ENCODE data around the gene GDF9.

GDF9 gene

GRCh38 chr5:132866342-132867045 lies at the start of gene GDF9, which contains the start of gene UQCRQ:
GDF9 (minus strand) TSS chr5:132866469; CDS start chr5:132864533, 1,936 bp downstream.
UQCRQ (plus strand) TSS chr5:132866642; CDS start chr5:132866882, 240 bp downstream.
- DNase-seq, result peak; percentile 90

DNA sequence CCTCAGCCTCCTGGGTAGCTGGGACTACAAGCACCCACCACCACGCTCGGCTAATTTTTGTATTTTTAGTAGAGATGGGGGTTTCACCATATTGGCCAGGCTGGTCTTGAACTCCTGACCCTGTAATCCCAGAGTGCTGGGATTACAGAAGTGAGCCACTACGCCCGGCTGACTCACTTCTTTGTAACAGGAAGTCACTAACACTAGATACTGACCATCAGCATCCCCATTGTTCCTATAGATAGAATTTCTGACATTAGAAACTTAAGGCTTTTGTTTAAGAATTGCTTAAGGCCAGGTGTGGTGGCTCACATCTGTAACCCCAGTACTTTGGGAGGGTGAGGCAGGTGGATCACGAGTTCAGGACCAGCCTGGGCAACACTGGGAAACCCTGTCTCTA lies 49.4 kb upstream of the GDF9 start:
- DNase-seq, result no peak

GRCh38 chr5:132909702-132910101 lies 43.4 kb upstream of the GDF9 start:
- no peak for DNase-seq

GRCh38 chr5:132907161-132907560 lies 40.9 kb upstream of the GDF9 start:
- no peak for DNase-seq

DNA sequence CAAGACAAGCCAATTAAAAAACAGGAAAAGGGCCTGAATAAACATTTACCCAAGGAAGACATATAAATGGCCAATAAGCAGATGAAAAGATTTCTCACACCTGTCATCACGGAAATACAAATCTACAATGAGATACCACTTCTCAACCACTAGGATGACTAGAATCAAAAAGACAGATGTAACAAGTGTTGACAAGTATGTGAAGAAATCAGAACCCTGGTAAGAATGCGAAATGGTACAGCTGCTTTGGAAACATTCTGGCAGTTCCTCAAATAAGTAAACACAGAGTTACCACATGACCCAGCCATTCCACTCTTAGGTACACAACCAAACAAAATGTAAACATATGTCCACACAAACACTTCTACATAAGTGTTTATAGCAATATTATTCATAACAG lies 39.7 kb upstream of the GDF9 start:
- DNase-seq, result no peak

GRCh38 chr5:132901730-132902129 lies 35.5 kb upstream of the GDF9 start:
- no peak for DNase-seq

DNA sequence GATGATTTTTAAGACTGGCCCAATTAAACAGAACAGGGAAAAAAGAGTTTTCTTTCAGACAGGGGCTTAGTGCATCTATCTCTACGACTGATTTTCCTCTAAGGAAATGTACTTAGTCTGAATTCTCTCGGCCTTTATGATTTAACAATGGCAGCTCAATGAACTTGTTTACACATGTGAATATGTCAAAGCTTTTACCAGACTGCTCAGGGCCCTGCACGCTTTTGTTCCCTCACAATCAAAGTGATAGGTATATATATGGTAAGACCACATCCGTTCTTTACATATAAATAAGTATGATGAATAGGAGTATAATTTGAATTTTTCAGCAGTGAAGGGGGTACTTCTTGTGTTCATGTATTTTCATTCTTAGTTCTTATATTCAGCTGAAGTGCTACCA lies 34.8 kb upstream of the GDF9 start:
- no peak for DNase-seq

- no peak for DNase-seq
These were observed 31.8 kb upstream of the GDF9 start for GRCh38 chr5:132898094-132898493.

- DNase-seq, result no peak
These were observed 30.4 kb upstream of the GDF9 start for GRCh38 chr5:132896685-132897084.

GRCh38 chr5:132895719-132896305 lies 29.5 kb upstream of the GDF9 start:
- no peak for DNase-seq

GRCh38 chr5:132890817-132891216 lies 24.5 kb upstream of the GDF9 start:
- DNase-seq, result no peak

GRCh38 chr5:132889501-132889900 lies 23.2 kb upstream of the GDF9 start:
- no peak for DNase-seq

DNA sequence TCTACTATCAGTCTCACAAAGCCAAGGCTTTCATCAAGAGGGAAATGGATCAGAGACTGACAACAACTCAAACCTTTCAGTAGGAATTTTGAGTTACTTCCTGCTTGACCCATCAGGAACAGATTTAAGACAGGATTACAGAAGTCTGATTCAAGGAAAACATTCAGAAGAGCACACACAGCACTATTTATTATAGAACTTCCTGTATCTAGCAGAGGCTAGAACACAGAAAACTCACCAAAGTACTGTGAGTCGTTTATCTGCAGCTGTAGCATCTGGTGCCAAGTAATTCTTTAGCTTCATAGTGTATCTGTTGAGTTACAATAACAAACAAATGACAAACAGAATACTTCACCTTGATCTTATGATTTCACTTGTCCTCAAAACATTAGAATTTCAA lies 21.0 kb upstream of the GDF9 start:
- no peak for DNase-seq

GRCh38 chr5:132886064-132886823 lies 20.0 kb upstream of the GDF9 start:
- no peak for DNase-seq

GRCh38 chr5:132884548-132884947 lies 18.3 kb upstream of the GDF9 start:
- no peak for DNase-seq

- no peak for DNase-seq
These were observed 17.1 kb upstream of the GDF9 start for GRCh38 chr5:132883261-132883834.

GRCh38 chr5:132877938-132878337 lies 11.7 kb upstream of the GDF9 start:
- no peak for DNase-seq

DNA sequence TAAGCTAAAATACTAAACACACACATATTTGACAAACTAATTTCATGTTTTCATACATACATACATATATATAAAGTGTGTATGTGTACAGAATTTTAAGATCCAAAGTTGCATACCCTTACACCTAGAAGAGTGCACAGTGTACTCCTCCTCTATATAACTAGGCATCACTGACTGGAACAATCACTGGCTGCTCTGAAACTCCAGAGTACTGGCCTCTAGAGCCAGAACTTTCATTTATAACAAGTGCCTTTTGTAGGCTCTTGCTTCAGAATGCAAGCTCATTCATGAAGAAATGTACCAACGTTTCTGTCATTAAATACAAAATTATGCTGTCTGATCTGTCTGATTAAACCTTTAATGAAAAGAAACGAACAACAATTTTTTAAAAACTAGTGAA lies 11.2 kb upstream of the GDF9 start:
- no peak for DNase-seq

- no peak for DNase-seq
These were observed 9.9 kb upstream of the GDF9 start for GRCh38 chr5:132876020-132876759.

- DNase-seq, result no peak
These were observed 7.6 kb upstream of the GDF9 start for GRCh38 chr5:132873930-132874271.

GRCh38 chr5:132873119-132873929 lies 7.1 kb upstream of the GDF9 start, which contains the start of gene LEAP2:
LEAP2 (plus strand) TSS chr5:132873668; CDS start chr5:132873695, 27 bp downstream.
- no peak for DNase-seq

- DNase-seq, result no peak
These were observed 6.5 kb upstream of the GDF9 start for GRCh38 chr5:132872788-132873118.

Measured in 8988T (cell line).